AG04450 (cell line): ENCODE results near the gene GLUD1. TPM values are rescaled to one million over a fixed set of nuclear protein-coding genes. Genes with fewer than 3 reads are reported as not detected.
"Not testable (repeated sequence)": the region's sequence is repeated elsewhere in the genome, so short reads cannot be mapped to it uniquely, and the experiment has no call there.

ENCODE experiments used
- CTCF ChIA-PET: fragments of 300-600, 350-600 bp; formaldehyde crosslinking; extraction: SDS; loops from one replicate; lab custom pipeline; 2022; ENCODE audit warnings: antibody characterized with exemption, inconsistent platforms; lab: Charles Lee
- POLR2A ChIA-PET: fragments of 350-600 bp; formaldehyde crosslinking; extraction: SDS; loops from one replicate; lab custom pipeline; 2021; ENCODE audit warnings: antibody characterized with exemption, inconsistent platforms; lab: Yijun Ruan, JAX
- DNase-seq: peaks from one replicate; pipeline ENCODE4 v3.0.0-alpha.2; 2011; ENCODE audit warnings: low read depth, low spot score
- H3K27ac ChIP-seq: one replicate; pipeline ENCODE4 v1.5.1; 2012; ENCODE audit warnings: low read depth, low read length, control low read depth
- H3K27me3 ChIP-seq: one replicate; pipeline ENCODE4 v1.6.0; 2012; ENCODE audit warnings: low read length; ENCODE audit not compliant: control insufficient read depth, insufficient read depth
- H3K4me3 ChIP-seq: 2 replicates; pipeline ENCODE4 v1.5.1; 2011; ENCODE audit warnings: mild to moderate bottlenecking, low read depth, low read length, control low read depth
- H3K9me3 ChIP-seq: 2 replicates; pipeline ENCODE4 v1.5.1; 2012; ENCODE audit warnings: low read length; ENCODE audit not compliant: control insufficient read depth, insufficient read depth
- polyA plus RNA-seq: library from polyadenylated mRNA; depleted of rRNA; stranded (reverse); fragments of >200 nt; gene quantifications from 2 replicates; pipeline ENCODE4 v1.2.3, GENCODE V29; 2011

The GLUD1 gene
- polyA plus RNA-seq, 1 experiment = 127 TPM

DNA sequence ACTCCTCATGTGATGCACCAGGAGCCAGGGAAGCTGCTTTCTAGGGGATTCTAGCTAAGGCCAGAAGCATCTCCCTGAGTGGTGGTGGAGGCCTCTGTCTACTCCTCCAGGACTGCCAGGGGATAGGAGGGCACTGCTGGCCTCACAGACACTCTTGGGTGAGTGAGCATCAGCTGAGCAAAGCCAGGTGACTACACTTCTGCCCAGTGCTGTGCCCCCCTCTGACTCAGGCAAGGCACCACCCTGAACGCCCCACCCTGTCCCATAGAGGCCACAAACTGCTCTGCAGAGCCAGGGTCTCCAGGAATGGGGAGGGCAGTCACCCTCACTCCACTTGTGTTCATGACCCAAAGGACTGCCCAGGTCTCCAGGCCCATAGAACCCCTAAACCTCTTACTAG, 75.1 kb downstream of the GLUD1 start:
- CTCF ChIA-PET = not testable (repeated sequence)

DNA sequence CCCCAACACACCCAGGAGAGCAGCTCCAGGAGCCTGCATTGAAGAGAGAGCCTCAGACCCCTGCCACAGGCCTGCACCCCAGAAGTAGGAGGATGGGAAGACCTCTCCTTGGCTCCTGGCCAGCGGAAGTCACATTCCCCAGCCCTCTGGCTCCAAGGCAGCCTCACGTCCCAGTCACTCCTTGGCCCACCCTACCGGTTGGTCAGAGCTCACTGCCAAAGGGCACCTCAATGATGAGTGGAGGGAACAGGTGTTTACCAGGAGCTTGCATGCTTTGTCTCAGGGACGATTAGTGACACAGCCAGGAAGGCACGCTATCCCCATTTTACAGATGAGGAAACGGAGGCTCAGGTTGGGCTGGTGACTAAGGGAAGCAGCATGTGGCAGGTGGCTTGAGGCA, 75.6 kb downstream of the GLUD1 start:
- H3K4me3 ChIP-seq, H3K27ac ChIP-seq, CTCF ChIA-PET, POLR2A ChIA-PET, H3K27me3 ChIP-seq, H3K9me3 ChIP-seq, DNase-seq: not testable (repeated sequence)

More for the DNA sequence above, 75.1 kb downstream of the GLUD1 start:
- POLR2A ChIA-PET, H3K9me3 ChIP-seq, H3K27me3 ChIP-seq, H3K27ac ChIP-seq, DNase-seq, H3K4me3 ChIP-seq: not testable (repeated sequence)

DNA sequence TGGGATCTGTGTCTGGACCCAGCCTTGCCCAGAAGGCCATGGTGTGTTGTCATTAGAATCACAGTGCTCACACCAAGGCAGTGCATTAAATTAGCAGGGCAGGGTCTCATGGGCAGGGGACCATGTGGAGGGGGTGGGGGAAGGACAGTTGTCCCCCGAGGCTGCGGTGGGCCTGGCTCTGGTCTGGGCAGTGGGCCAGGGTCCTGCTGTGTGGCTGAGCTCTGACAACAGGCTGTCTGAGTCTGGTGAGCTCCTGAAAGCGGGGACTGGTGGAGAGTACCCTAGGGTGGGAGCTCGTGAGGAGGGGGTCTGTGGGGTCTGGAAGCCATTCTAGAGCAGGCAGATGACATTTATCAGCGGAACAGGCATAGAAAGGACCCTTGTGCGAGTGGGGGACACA, 76.5 kb downstream of the GLUD1 start:
- H3K27ac ChIP-seq, DNase-seq, H3K9me3 ChIP-seq, POLR2A ChIA-PET, H3K27me3 ChIP-seq, CTCF ChIA-PET, H3K4me3 ChIP-seq: not testable (repeated sequence)

DNA sequence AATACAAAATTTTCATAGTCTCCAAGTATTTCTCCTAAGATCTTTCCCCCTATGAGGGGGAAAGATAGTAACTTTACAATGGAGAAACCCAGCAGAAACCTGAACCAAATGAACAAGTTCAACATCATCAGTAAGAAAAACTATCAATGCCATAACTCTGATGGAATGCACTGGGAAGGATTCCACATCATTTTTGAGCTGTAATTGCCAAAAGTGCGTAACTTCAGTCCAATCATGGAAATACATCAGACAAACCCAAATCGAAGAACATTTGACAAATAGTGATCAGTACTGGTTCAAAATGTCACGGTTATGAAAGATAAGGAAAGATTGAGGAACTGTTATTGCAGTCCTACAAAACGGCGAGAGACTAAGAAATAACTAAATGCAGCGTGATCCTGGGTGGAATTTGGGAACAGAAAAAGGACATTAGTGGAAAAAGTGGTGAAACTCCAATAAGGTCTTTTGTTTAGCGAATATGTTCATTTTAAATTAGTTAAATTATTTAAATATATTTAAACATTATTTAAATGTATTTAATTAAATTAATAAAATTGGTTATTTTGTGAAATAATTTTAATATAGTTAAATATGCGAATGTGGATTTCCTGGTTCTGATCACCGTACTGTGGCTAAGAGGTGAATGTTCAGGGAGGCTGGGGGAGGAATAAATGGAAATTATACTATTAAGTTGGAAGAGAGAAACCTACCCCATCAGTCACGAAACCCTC, 79.5 kb downstream of the GLUD1 start:
- H3K27me3 ChIP-seq, H3K4me3 ChIP-seq, DNase-seq, CTCF ChIA-PET, H3K27ac ChIP-seq, POLR2A ChIA-PET, H3K9me3 ChIP-seq: not testable (repeated sequence)

DNA sequence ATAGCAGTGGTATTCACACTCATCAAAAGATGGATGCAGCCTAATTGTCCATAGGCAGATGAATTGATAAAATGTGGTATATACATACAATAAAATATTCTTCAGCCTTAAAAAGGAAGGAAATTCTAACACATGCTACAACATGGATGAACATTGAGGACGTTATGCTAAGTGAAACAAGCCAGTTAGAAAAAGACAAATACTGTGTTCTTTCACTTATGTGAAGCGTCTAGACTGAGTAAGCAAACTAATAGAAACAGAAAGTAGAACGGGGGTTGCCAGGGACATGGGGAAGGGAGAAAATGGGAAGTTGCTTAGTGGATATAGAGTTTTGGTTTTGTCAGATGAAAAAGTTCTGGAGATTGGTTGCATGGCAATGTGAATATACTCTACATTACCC, 81.1 kb downstream of the GLUD1 start:
- H3K27ac ChIP-seq, H3K9me3 ChIP-seq, DNase-seq, POLR2A ChIA-PET, CTCF ChIA-PET, H3K4me3 ChIP-seq, H3K27me3 ChIP-seq: not testable (repeated sequence)

DNA sequence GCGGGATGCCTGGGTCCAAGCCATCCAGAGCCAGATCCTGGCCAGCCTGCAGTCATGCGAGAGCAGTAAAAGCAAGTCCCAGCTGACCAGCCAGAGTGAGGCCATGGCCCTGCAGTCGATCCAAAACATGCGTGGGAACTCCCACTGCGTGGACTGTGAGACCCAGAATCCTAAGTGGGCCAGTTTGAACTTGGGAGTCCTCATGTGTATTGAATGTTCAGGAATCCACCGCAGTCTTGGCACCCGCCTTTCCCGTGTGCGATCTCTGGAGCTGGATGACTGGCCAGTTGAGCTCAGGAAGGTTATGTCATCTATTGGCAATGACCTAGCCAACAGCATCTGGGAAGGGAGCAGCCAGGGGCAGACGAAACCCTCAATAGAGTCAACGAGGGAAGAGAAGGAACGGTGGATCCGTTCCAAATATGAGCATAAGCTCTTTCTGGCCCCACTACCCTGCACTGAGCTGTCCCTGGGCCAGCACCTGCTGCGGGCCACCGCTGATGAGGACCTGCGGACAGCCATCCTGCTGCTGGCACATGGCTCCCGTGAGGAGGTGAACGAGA, 85.4 kb downstream of the GLUD1 start:
- H3K27me3 ChIP-seq, CTCF ChIA-PET, H3K4me3 ChIP-seq, DNase-seq, H3K27ac ChIP-seq, POLR2A ChIA-PET, H3K9me3 ChIP-seq: not testable (repeated sequence)

DNA sequence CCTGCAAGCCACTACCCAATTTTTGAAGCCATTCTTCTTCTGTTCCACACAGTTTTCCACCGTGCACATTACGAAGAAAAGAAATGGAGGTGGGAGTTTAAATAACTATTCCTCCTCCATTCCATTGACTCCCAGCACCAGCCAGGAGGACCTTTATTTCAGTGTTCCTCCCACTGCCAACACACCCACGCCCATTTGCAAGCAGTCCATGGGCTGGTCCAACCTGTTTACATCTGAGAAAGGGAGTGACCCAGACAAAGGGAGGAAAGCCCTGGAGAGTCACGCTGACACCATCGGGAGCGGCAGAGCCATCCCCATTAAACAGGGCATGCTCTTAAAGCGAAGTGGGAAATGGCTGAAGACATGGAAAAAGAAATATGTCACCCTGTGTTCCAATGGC, 86.3 kb downstream of the GLUD1 start:
- DNase-seq, H3K27ac ChIP-seq, H3K27me3 ChIP-seq, CTCF ChIA-PET, POLR2A ChIA-PET, H3K4me3 ChIP-seq, H3K9me3 ChIP-seq: not testable (repeated sequence)

DNA sequence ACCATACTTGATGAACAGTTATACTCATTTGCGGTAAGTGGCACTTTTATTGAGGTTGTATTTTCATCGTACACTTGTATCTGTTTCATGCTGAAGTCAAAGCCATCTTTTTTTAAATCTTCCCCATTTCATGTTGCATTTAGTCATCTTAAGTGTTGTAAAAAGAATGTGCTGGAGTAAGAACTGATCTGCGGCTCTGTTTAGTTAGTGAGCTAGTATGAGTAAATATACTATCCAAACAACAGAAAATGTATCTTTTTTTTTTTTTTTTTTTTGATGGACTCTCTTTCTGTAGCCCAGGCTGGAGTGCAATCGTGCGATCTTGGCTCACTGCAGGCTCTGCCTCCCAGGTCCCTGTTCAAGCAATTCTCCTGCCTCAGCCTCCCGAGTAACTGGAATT, 87.0 kb downstream of the GLUD1 start:
- DNase-seq, H3K9me3 ChIP-seq, H3K27me3 ChIP-seq, POLR2A ChIA-PET, H3K27ac ChIP-seq, CTCF ChIA-PET, H3K4me3 ChIP-seq: not testable (repeated sequence)

DNA sequence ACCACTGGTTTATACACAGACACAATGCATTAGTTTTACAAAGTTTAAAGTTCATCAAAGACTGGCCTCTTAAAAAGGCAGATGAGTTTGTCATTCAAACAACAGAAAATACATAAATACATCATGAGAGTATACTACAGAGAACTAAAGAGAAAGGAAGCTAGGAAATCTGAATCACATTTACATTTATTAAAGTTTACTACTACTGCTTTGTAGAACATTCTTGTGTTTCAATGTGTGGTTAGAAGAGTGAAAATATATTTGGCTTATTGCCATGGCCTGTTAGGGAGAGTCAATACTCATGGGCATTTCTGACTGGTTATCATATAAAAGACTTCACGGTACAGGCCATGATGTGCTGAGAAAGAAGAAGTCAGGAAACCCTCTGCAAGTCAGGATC, 87.5 kb downstream of the GLUD1 start:
- H3K4me3 ChIP-seq, H3K27me3 ChIP-seq, POLR2A ChIA-PET, H3K9me3 ChIP-seq, H3K27ac ChIP-seq, DNase-seq: not testable (repeated sequence)
- CTCF ChIA-PET = interaction anchor here (0.6 kb wide), 1 partner anchor 16 kb away, joined by 3 read pairs; no protein-coding TSS in a partner anchor
